GM15510 (cell line): ENCODE data around the gene TMEM88.

Source experiments
- POLR2A ChIP-seq: IDR thresholded peaks from 3 replicates; pipeline ENCODE4 v1.6.1; 2011; ENCODE audit warnings: borderline replicate concordance; ENCODE audit not compliant: insufficient read length; ENCODE audit errors: extremely low read depth

The TMEM88 gene

DNA sequence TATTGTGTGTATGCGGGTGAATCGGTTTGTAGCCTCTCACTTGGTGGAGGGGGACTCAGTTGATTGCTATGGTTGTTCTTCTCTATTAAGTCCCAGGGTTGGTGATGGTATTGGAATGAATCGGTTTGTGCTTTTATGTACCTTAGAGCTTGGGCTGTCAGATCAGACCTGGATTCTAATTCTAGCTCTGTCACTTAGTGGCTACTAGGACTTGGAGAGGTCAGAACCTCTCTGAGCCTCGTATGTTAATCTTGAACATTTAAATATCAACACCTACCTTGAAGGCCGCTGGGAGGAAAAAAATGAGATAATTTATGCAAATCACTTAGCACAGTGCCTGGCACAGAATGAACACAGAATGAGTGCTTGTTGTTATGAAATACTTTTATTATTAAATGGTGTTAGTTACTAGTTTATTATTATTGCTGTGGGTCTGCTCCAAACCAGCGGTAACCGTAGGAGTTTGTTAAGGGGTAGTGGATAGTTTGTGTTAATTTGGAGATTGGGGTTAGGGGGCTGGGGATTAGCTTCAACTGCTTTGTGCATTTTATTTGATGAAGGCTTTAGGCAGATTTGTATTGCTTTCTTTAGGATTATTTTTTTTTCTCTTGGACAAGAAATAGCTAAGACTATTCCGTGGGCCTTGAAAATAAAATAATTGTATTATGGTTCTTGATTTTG is 17.3 kb upstream of the TMEM88 start:
- no peak for TF ChIP-seq POLR2A

DNA sequence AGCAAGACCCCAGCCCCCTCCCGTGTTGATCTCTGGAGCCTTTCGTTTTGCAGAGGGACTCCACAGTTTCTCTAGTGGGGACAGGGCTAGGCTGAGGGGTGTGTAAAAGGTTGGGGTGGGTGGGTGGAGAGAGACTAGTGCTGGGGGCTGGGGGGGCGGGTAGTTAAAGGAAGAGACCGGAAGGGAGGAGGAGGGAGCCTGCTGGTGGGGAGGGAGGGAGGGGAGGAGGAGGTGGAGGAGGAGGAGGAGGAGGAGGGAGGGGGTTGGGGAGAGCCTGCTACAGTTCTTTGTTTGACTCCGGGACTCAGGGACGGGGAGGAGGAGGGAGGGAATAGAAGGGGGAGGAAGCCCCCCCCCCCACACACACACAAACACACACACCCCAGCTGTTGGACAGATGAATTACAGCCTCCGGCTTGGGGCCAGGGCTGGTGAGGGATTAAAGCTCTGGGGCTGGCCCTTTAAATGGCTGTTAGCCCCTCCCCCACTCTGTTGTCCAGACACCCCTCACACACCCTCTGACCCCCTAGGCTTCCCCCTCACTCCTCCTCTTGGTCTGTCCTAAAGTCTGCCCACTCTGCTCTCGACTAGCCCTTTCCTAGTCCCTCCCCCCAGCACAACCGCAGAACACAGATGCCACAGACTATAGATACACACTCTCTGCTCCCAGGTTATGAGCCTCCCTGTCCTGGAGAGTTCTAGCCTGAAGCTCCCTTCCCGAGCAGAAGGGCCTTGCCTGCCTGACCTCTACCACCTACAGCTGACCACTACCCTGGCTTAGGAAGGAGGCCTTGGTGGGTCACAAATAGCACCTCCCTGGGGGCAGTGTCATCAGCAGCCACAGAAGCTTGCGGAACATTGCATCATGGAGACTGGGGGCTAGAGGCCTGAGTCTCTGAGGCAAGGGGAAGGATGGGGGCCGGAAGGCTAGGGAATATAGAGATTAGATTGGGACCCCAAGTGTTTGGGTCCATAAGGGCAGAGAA is 16.5 kb upstream of the TMEM88 start:
- no peak for TF ChIP-seq POLR2A

DNA sequence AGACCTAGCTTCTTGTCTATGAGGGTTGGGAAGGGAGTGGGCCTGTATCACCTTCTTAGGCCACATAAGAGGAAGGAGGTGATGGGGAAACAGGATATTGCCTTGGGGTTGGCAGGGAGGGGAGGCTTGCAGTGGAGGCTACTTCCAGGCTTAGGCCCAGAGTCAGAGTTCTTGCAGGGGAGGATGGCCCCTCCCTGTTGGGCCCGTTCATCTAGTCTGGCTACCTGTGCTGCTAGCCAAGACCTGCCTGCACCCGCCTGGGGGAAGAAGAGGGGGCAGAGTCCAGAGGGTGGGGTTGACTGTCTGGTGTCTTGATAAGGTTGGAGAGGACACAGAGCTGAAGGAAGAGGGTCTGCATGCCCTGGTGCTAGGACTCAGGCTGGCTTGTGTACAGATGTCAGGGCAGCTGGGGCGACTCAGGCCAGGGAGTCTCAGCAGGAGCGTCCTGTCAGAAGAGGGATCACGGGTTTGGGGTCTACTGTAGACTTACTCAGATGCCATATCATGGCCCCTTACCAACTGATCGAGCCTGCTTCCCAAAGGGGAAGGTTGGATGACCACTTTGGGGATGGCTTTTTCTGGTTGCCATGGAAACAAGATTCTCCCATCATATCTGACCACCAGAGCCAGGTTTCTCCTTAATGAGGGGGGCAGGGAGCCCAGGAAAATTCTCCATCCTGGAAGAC is 15.5 kb upstream of the TMEM88 start:
- no peak for TF ChIP-seq POLR2A

DNA sequence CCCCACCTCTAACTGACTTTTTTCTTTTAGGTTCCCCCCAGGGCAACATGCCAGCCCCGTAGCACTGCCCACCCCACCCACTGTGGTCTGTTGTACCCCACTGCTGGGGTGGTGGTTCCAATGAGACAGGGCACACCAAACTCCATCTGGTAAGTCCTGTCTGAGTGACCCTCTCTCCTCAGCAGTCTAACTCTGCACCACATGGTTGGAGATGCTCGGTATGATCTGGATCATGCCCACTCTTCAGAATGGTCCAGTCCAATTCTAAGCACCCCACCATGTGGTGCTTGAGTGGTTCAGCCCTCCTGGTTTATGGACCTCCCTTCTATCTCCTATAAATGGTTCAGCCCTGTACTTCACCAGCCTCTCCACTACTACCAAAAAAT is 15.0 kb upstream of the TMEM88 start:
- TF ChIP-seq POLR2A = no peak

DNA sequence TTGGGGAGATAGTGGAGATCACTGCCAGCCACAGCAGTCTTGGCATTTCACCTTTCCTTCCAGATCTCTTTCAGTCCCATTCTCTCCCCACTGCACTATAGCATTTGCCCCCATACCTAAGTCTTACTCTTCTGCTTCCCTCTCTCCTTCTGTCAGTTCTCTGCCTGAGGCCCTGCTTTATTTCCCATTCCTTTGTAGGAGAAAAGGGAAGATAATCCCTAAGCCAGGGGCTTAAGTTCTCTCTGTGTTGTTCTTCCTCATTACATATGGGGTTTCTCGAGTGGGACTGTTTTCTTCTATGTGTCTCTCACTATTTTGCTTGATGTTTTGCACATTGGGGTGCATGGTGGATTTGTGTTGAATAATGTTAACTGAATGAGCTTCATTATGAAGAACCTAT is 14.4 kb upstream of the TMEM88 start:
- no peak for TF ChIP-seq POLR2A

DNA sequence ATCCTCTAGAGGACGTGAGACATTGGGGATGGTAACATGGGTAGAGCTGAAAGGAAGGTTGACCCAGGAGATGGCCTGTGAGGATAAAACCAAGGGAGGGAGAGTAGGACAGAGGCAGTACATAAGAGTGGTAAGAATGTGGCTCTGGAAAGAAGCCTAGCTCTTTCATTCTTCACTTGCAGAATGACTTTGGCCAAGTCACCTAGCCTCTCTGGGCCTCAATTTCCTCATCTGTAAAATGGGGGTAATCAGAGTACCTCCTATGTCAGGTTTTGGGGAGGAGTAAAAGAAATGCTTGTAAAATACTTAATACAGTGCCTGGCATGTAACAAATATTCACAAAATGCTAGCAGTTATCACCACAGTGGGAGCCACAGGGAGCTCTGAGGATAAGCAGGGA is 14.0 kb upstream of the TMEM88 start:
- no peak for TF ChIP-seq POLR2A

DNA sequence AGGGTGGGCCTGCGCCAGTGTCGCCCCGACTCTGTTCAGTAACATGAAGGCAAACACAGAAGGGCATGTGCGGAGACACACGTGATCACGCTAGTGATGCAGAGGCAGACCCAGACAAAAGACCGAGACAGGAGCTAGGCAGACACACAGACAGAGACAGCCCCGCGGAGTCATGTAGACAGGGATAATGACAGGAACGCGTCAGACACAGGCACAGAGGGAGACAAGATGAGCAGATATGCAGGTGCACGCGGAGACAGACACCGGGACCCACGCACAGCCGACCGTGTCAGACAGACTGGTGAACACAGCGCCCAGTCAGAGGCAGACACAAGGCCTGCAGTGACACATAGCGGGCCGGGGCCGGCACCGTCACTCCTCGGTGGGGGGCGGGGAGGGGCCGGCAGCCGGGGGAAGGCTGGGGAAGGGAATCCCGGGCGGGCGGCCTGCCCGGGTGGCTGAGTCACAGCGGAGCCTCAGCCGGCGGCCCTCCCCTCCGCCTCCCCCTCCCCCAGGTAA is 13.4 kb upstream of the TMEM88 start:
- no peak for TF ChIP-seq POLR2A

DNA sequence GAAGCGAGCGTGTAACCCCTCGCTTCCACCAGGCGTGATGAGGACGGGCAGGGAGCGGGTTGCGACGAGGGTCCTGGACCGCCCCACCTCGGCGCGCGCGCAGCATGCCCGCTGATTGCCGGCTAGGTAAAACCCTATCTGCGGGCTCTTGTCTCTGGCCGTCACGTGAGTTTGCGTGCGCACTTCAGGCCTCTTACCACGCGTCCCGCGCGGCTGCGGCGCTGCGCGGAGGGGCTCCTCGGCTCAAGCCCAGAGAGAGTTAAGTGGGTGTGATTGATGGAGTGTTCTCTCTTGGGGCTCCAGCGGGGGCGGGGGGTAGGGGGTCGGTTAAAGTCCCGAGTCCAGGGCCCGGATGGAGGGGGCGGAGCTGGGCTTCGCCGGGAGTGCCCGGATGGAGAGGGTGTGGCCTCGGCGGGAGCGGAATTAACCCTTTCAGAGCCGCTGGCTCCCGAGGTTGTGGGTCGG is 12.9 kb upstream of the TMEM88 start:
- TF ChIP-seq POLR2A = peak; percentile 25

DNA sequence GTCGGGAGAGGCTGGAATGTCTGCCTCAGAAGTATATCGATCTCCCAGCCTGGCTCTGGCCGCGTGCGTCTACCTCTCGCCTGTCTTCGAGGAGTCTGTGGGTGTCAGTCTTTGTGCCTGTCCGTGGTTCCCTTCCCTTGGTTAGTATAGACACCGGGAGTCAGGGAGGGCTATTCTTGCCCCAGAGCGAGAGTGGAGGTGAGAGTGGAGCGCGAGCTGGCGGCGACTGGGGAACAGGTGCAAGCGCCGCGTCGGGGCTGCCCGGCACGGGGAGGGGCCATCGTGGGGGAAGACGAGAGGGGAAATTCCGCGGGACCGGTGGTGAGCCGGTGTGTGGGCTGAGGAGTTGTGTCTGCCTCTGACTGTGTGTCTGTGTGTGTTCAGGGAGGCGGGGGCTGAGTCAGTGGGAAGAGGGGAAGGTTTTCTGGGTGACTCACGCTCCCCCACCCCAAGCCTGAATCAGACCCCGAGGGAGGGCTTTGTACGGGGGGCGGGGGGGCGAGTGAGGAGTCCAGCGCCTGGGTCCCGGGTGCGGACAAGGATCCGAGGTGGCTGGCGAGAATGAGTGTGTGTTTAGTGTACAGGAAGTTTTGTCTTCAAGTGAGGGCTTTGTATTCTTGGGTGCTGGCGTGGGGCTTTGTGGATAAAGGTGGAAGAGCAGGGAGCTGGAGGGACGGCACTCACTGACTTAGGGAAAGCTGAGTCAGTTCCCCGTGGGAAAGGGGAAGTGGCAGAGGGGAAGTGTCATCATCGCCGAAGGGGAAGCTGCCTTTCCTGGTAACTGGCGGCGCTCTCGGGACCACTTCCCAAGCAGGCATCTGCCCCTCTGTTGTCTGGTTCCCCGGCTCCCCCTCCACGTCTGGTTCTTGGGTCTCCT is 12.2 kb upstream of the TMEM88 start:
- peak; percentile 34 for TF ChIP-seq POLR2A

DNA sequence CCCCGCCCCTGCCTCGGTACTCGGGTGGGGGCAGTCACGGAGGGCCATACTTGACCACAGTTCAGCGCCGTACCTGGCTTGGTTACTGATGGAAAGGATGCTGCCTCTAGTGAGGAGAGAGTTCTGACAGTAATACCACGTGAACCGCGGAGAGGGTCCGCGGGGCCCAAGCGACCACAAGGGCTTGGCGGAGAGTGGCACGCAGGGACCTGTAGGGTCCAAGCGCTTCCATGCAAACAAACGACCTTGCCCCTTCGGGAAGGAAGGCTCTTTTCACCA is 11.7 kb upstream of the TMEM88 start:
- no peak for TF ChIP-seq POLR2A

DNA sequence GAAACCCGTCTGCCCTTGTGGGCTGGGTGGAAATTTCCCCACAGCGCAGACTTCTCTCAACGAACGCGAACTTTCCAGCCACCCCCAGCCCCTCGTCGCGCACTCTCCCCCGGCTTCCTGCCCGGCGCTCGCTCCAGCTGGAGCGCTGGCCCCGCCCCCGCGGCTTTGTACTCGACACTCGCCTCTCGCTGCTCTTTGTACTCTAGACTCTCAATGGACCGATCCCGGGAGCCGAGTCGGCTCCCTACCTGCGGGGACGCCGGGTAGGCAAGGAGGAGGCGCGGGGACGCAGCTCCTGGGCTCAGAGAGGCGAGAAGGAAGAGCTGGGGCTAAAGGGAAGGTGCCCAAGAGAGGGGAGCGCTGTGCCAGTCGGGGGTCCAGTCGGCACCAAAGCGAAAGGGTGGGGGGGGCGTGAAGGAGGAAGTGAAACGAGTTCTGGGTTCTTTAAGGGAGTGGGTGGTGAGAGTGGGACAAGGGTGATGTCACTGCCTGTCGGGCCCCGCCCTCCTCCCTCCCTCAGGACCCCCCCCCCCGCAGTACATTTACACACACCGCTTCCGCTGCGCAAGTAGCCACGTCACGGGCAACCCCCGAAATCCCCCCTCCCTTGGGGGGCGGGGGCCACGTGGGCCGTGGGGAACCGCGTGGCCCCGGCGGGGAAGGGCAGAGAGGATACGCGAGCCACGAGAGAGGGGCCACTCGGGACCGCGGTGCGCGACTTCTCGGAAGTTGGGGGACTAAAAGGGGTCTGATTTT is 11.2 kb upstream of the TMEM88 start:
- TF ChIP-seq POLR2A = peak; percentile 56

DNA sequence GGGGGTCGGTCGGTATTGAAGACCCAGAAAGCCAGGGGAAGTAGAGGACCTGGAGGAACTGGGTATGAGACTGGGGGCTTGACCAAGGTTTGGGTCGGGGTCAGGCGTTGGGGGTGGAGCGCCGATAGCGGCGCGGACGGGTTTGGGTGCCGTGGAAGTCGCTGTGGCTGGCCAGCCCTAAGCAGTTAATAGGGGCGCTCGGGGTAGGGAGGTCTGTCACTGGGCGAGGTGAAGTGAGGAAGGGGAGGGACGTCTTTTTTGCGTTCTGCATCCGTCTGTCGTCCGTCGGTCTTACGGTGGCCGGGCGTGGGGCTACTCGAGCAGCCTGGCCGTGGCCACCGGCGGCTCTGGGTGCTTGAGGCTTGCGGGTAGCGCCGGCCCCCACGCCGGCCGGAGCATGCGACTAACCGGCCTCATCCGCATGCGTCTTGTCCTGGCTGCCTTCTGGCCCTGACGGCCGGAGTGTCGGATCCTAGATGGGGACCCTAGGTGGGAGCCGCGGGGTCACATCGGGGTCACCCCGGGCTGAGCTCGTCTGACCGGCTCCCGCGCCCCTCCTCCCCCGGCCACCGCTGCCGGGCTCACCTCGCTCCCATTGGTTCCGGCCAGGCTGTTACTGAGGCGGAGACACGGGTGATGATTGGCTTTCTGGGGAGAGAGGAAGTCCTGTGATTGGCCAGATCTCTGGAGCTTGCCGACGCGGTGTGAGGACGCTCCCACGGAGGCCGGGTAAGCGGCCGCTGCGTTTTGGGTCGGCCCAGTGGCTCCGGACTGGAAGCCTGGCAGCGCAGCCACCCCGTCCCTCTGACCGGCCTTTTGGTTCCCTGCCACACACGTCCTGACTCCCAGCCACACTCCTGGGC is 10.3 kb upstream of the TMEM88 start:
- peak; percentile 54 for TF ChIP-seq POLR2A
